Endothelial cell of umbilical vein (primary cell): ENCODE measurements around the gene S100A14. TPM values are rescaled to one million over a fixed set of nuclear protein-coding genes. Genes with fewer than 3 reads are reported as not detected.

Experiments used
- BruUV-seq: library from RNA; stranded (reverse); fragments of 400-500 nt; replicated peaks from 2 replicates; lab custom pipeline; 2021; lab: Mats Ljungman, UMichigan
- CTCF ChIA-PET: fragments of 300-600, 350-600 bp; sonication (Branson Sonifier 250); formaldehyde crosslinking; loops from one replicate; lab custom pipeline; 2021; ENCODE audit warnings: antibody characterized with exemption, inconsistent platforms; lab: Charles Lee
- POLR2A ChIA-PET: fragments of 300-600, 350-600 bp; sonication (Branson Sonifier 250); formaldehyde crosslinking; loops from one replicate; lab custom pipeline; 2021; ENCODE audit warnings: antibody characterized with exemption, inconsistent platforms; lab: Charles Lee
- DNase-seq: peaks from one replicate; pipeline ENCODE4 v3.0.0-alpha.2; 2011; ENCODE audit warnings: low read depth, low spot score
- FAIRE-seq: peaks from 2 replicates; lab custom pipeline; 2011; peaks lifted over from hg19 to GRCh38; lab: Jason Lieb, UNC
- H2AFZ ChIP-seq: 2 replicates; pipeline ENCODE4 v1.6.0; 2012; ENCODE audit warnings: low read depth, low read length, control low read depth, inconsistent platforms
- H3K27ac ChIP-seq: 2 replicates; pipeline ENCODE4 v1.5.1; 2011; ENCODE audit warnings: low read depth, mild to moderate bottlenecking, control low read depth, low read length, moderate library complexity; ENCODE audit not compliant: insufficient read depth
- H3K27me3 ChIP-seq, 2 experiments: 2 replicates each; pipeline versions ENCODE4 v1.6.0 to v1.6.1; 2011; ENCODE audit warnings: low read length in 2 of 2, mixed read lengths in 1 of 2; ENCODE audit not compliant: control insufficient read depth in 2 of 2, insufficient read depth in 2 of 2
- H3K36me3 ChIP-seq, 2 experiments: 2 replicates in 1 of 2; 3 replicates in 1 of 2; pipeline ENCODE4 v1.5.1; 2011; ENCODE audit warnings: low read length in 2 of 2, mild to moderate bottlenecking in 1 of 2, moderate library complexity in 1 of 2; ENCODE audit not compliant: control insufficient read depth in 2 of 2, insufficient read depth in 2 of 2; ENCODE audit errors: extremely low read depth in 1 of 2
- H3K4me1 ChIP-seq: 3 replicates; pipeline ENCODE4 v1.5.1; 2011; ENCODE audit warnings: mild to moderate bottlenecking, low read length; ENCODE audit not compliant: control insufficient read depth, insufficient read depth; ENCODE audit errors: extremely low read depth
- H3K4me2 ChIP-seq: 2 replicates; pipeline ENCODE4 v1.6.1; 2011; ENCODE audit warnings: low read length, control low read depth, mixed read lengths; ENCODE audit not compliant: insufficient read depth
- H3K4me3 ChIP-seq, 3 experiments: fragments of 200-600 bp in 1 of 3; sonication (generic), shearing (Covaris generic) in 1 of 3; replicated peaks in 1 of 3; 2 replicates each; pipeline ENCODE4 v1.5.1; 2011 to 2016; ENCODE audit warnings: control low read depth in 3 of 3, low read length in 3 of 3, mild to moderate bottlenecking in 2 of 3, inconsistent platforms in 1 of 3, low read depth in 1 of 3, moderate library complexity in 1 of 3; ENCODE audit not compliant: insufficient read depth in 1 of 3
- H3K79me2 ChIP-seq: 2 replicates; pipeline ENCODE4 v1.6.0; 2012; ENCODE audit warnings: low read length, inconsistent platforms; ENCODE audit not compliant: control insufficient read depth, insufficient read depth
- H3K9ac ChIP-seq: replicated peaks from 2 replicates; pipeline ENCODE3; 2011; ENCODE audit warnings: low read length, control low read depth; ENCODE audit not compliant: insufficient read depth; ENCODE audit errors: extremely low read depth
- H3K9me1 ChIP-seq: replicated peaks from 3 replicates; pipeline ENCODE4 v1.6.0; 2011; ENCODE audit warnings: mild to moderate bottlenecking, low read length; ENCODE audit not compliant: control insufficient read depth, insufficient read depth; ENCODE audit errors: extremely low read depth
- H3K9me3 ChIP-seq: replicated peaks from 2 replicates; pipeline ENCODE4 v1.5.1; 2012; ENCODE audit warnings: low read length, inconsistent platforms; ENCODE audit not compliant: control insufficient read depth, insufficient read depth
- H4K20me1 ChIP-seq: replicated peaks from 2 replicates; pipeline ENCODE3; 2011; ENCODE audit warnings: mild to moderate bottlenecking, low read length; ENCODE audit not compliant: control insufficient read depth, insufficient read depth; ENCODE audit errors: extremely low read depth
- EZH2 ChIP-seq: IDR thresholded peaks from 2 replicates; pipeline ENCODE4 v1.6.1; 2012; ENCODE audit warnings: borderline replicate concordance, low read depth, mild to moderate bottlenecking, moderate library complexity, low read length, inconsistent platforms; ENCODE audit not compliant: severe bottlenecking
- FOS ChIP-seq: IDR thresholded peaks from 2 replicates; pipeline ENCODE4 v1.6.1; 2011; ENCODE audit warnings: mild to moderate bottlenecking, low read length, moderate library complexity, borderline replicate concordance; ENCODE audit not compliant: insufficient read depth
- GATA2 ChIP-seq: IDR thresholded peaks from 2 replicates; pipeline ENCODE4 v1.7.0; 2011; ENCODE audit warnings: low read depth, mild to moderate bottlenecking, moderate library complexity, mixed read lengths, low read length; ENCODE audit not compliant: insufficient read length, insufficient read depth
- POLR2AphosphoS5 ChIP-seq: IDR thresholded peaks from 2 replicates; pipeline ENCODE4 v1.6.1; 2012; ENCODE audit warnings: low read depth, mild to moderate bottlenecking, control low read depth, low read length, moderate library complexity; ENCODE audit not compliant: insufficient read depth
- dilution Hi-C: fragments of 300-500 bp; cut with MboI; formaldehyde crosslinking; loops from one replicate; pipeline ENCODE4 v1.15.0; 2019; ENCODE audit warnings: low sequenced_read_pairs; ENCODE audit not compliant: extremely low pct_ligation_motif_present
- intact Hi-C: fragments of 100-400 bp; cut with micrococcal nuclease; formaldehyde crosslinking; loops from one replicate; pipeline ENCODE4 v1.10.0; 2022
- polyA plus RNA-seq, 4 experiments: library from polyadenylated mRNA; depleted of rRNA in 3 of 4; stranded (reverse) in 3 of 4; unstranded in 1 of 4; fragments of >200 nt; gene quantifications; 2 replicates each; pipeline versions ENCODE4 v1.2.1 to v1.2.3, GENCODE V29; 2011 to 2012; ENCODE audit warnings: missing spikeins in 1 of 4
- total RNA-seq: library from RNA; stranded (reverse); gene quantifications from 2 replicates; pipeline ENCODE4 v1.2.3, GENCODE V29; 2021
- TF ChIP-seq, protein P1 (sequence below): IDR thresholded peaks from 2 replicates; pipeline ENCODE4 v1.6.1; 2011; ENCODE audit not compliant: insufficient read depth, insufficient read length
- TF ChIP-seq, protein P2 (sequence below), 2 donors: IDR thresholded peaks; 1 replicate in 1 of 2; 2 replicates in 1 of 2; pipeline ENCODE4 v1.5.1; 2011; ENCODE audit warnings: low read length in 2 of 2, mild to moderate bottlenecking in 2 of 2, moderate library complexity in 2 of 2, control low read depth in 1 of 2, inconsistent platforms in 1 of 2, low read depth in 1 of 2; ENCODE audit not compliant: insufficient read depth in 1 of 2; ENCODE audit errors: extremely low read depth in 1 of 2

The S100A14 gene
- total and polyA plus RNA-seq, 2 donors (not counting 3 experiments of a cell fraction or from before 2014, with no cell fraction given): 0.10 TPM; not detected in 1

DNA sequence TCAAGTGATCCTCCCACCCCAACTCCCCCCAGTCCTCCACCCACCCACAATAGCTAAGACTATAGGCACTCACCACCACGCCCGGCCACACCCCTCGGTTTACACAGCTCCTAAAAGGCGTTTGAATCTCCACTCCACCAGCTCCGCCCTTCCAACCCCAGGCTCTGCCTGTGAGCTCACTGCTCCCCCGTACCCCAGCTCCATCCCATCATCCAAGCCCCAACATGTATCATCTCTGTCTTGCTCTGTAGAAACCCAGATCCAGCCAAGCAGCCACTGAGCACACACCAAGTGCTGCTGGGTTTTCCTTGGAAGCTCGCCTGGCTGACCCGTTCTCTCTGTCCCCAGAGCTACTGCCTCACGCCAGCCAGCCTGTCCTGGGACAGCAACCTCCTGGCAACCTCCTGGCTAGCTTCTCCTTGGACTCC is 38.5 kb downstream of the S100A14 start:
- H3K79me2 ChIP-seq: no peaks in the 10 kb centered on the region
- no peak overlapping the region for H2AFZ ChIP-seq
- CTCF ChIA-PET: interaction anchor here (0.8 to 2.0 kb wide), 10 partner anchors 8 to 67 kb away, joined by 3 to 8 read pairs (median 5); partner anchors contain the start of gene S100A13
- POLR2A ChIA-PET: interaction anchor here (0.6 to 0.9 kb wide), 3 partner anchors 28 to 232 kb away, joined by 3 to 6 read pairs (median 5); partner anchors contain the start of gene S100A13
- H4K20me1 ChIP-seq: no peaks in the 10 kb centered on the region
- no peak overlapping the region for H3K9ac ChIP-seq
- no TSS peak for BruUV-seq
- H3K9me1 ChIP-seq: no peaks in the 10 kb centered on the region
- no peak for DNase-seq
- no peaks in the 10 kb centered on the region for H3K36me3 ChIP-seq
- no peaks in the 10 kb centered on the region for H3K9me3 ChIP-seq
- H3K4me2 ChIP-seq: no peak overlapping the region
- H3K27me3 ChIP-seq: no peaks in the 10 kb centered on the region
- no peak overlapping the region for H3K27ac ChIP-seq
- peaks cover 3% of the 10 kb centered on the region for H3K4me1 ChIP-seq
- FAIRE-seq: no peak
- intact Hi-C loops (no loop called here), dilution Hi-C loops (no loop called here)
- H3K4me3 ChIP-seq: no peak overlapping the region
- TF ChIP-seq GATA2 (no peak), FOS (no peak), EZH2 (no peak), POLR2AphosphoS5 (no peak)
- TF ChIP-seq, protein P1, sequence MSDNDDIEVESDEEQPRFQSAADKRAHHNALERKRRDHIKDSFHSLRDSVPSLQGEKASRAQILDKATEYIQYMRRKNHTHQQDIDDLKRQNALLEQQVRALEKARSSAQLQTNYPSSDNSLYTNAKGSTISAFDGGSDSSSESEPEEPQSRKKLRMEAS: no peak
- TF ChIP-seq, protein P2, sequence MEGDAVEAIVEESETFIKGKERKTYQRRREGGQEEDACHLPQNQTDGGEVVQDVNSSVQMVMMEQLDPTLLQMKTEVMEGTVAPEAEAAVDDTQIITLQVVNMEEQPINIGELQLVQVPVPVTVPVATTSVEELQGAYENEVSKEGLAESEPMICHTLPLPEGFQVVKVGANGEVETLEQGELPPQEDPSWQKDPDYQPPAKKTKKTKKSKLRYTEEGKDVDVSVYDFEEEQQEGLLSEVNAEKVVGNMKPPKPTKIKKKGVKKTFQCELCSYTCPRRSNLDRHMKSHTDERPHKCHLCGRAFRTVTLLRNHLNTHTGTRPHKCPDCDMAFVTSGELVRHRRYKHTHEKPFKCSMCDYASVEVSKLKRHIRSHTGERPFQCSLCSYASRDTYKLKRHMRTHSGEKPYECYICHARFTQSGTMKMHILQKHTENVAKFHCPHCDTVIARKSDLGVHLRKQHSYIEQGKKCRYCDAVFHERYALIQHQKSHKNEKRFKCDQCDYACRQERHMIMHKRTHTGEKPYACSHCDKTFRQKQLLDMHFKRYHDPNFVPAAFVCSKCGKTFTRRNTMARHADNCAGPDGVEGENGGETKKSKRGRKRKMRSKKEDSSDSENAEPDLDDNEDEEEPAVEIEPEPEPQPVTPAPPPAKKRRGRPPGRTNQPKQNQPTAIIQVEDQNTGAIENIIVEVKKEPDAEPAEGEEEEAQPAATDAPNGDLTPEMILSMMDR (IDR thresholded peaks at IDR 0.05; ENCODE audit: extremely low read depth in 1 of 2, insufficient read depth in 1 of 2, low read depth in 1 of 2, low read length in 2 of 2): no peak
